HG02798 (cell line): ENCODE measurements around the gene WDR12.
"Not testable (repeated sequence)": the region's sequence is repeated elsewhere in the genome, so short reads cannot be mapped to it uniquely, and the experiment has no call there.

ENCODE experiments used
- ATAC-seq: cut with Tn5 transposase; IDR thresholded peaks from one replicate; pipeline ENCODE4 v1.9.1; 2021; ENCODE audit warnings: mild to moderate bottlenecking; ENCODE audit not compliant: unreplicated experiment, poor library complexity

WDR12 gene

GRCh38 chr2:202905507-202905906 lies 6.0 kb downstream of the WDR12 start:
- ATAC-seq: not testable (repeated sequence)

- ATAC-seq: no peak
Measured at GRCh38 chr2:202885190-202885589, 26.3 kb downstream of the WDR12 start.

DNA sequence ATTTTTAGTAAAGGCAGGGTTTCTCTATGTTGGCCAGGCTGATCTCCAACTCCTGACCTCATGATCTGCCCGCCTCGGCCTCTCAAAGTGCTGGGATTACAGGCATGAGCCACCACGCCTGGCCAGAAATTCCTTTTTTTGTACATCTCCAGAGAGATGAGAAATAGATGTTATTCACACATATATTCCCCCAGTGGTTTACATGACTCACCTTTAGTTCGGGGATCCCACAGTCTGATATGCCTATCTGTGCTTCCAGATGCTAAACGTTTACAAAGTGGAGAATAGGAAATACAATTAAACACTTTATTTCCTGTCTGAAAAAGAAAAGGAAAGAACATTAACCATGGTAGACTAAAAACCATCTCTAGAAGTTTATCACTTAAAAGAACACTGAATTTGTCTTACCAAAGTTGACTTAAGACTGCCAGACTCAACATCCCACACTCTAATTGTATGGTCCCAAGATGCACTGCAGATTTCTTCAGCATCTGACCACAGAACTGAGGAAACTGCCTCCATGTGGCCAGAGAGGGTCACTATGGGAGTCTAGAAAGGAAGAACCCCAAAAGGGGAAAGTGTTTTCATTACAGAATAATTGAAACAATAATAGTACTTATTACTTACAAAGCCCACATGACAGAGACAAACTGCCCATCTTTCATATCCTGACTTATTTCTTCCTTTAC lies 27.3 kb downstream of the WDR12 start:
- no peak for ATAC-seq

GRCh38 chr2:202881570-202881969 lies 29.9 kb downstream of the WDR12 start:
- ATAC-seq: no peak

DNA sequence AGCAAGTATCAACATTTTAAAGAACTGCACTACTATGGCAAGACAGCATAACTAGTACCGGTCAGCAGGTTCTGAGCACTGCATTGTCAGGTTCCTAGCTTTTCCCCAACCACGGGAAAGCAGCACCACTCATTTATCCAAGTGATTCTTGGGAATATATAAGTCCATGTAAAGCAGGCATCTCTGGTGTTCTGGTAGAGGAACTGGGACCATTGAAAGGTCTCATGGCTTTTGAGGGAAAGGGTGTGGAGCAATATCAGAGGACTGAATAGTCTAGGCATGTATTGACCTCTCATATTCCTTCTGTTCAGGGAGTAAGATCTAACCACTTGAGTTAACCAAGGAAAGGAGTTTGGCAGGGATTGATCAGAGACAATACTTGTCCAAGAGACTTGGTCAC lies 33.8 kb downstream of the WDR12 start:
- no peak for ATAC-seq

GRCh38 chr2:202871300-202872141 lies 40.0 kb downstream of the WDR12 start, which contains the start of gene ICA1L:
ICA1L (minus strand) TSS chr2:202871766; CDS start chr2:202829009, 42,757 bp downstream.
- peak; percentile 69 for ATAC-seq

- peak; percentile 82 for ATAC-seq
Measured at GRCh38 chr2:202870431-202871299, 40.8 kb downstream of the WDR12 start.

- no peak for ATAC-seq
Measured at GRCh38 chr2:202861987-202862386, 49.5 kb downstream of the WDR12 start.

GRCh38 chr2:202858601-202859000 lies 52.9 kb downstream of the WDR12 start:
- no peak for ATAC-seq

DNA sequence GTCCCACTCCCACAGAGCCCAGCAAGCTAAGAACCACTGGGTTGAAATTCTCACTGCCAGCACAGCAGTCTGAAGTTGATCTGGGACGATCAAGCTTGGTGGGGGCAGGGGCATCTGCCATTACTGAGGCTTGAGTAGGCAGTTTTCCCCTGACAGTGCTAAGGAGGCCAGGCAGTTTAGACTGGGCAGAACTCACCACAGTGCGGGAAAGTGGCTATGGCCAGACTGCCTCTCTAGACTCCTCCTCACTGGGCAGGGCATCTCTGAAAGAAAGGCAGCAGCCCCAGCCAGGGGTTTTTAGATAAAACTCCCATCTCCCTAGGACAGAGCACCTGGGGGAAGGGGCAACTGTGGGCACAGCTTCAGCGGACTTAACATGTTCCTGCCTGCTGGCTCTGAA lies 62.1 kb downstream of the WDR12 start:
- not testable (repeated sequence) for ATAC-seq

DNA sequence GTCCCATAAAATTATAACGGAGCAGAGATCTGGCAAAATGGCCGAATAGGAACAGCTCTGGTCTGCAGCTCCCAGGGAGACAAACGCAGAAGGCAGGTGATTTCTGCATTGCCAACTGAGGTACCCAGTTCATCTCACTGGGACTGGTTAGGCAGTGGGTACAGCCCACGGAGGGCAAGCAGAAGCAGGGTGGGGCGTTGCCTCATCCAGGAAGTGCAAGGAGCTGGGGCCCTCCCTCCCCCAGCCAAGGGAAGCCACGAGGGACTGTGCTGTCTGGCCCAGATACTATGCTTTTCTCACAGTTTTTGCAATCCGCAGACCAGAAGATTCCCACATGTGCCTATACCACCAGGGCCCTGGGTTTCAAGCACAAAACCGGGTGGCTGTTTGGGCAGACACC lies 62.7 kb downstream of the WDR12 start:
- no peak for ATAC-seq

DNA sequence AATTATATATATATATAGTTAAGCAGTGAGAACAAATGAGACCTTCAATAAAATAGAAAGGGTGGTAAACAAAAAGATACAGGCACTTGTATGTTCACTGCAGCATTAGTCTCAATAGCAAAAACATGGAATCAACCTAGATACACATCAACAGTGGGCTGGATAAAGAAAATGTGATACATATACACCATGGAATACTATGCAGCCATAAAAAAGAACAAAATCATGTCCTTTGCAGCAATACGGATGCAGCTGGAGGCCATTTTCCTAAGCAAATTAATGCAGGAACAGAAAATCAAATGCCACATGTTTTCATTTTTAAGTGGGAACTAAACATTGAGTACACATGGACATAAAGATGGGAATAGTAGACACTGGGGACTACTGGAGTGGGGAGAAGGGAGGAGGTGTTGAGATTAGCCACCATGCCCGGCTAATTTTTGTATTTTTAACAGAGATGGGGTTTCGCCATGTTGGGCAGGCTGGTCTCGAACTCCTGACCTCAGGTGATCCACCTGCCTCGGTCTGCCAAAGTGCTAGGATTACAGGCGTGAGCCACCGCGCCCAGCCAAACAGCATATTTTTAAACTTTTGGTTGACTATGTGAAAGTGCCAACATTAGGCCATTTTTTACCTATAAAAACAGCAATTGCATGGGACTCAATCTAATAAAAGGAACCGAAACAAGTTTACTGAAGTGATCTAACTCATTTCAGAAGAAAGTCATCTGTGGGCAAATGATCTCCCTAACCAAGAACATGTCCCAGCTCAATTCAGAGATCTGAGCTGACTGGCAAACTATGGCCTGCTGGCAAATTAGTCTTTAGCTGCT lies 63.6 kb downstream of the WDR12 start:
- ATAC-seq: no peak

- ATAC-seq: no peak
Measured at GRCh38 chr2:202844656-202845055, 66.8 kb downstream of the WDR12 start.

- ATAC-seq: no peak
Measured at GRCh38 chr2:202842690-202843089, 68.8 kb downstream of the WDR12 start.

DNA sequence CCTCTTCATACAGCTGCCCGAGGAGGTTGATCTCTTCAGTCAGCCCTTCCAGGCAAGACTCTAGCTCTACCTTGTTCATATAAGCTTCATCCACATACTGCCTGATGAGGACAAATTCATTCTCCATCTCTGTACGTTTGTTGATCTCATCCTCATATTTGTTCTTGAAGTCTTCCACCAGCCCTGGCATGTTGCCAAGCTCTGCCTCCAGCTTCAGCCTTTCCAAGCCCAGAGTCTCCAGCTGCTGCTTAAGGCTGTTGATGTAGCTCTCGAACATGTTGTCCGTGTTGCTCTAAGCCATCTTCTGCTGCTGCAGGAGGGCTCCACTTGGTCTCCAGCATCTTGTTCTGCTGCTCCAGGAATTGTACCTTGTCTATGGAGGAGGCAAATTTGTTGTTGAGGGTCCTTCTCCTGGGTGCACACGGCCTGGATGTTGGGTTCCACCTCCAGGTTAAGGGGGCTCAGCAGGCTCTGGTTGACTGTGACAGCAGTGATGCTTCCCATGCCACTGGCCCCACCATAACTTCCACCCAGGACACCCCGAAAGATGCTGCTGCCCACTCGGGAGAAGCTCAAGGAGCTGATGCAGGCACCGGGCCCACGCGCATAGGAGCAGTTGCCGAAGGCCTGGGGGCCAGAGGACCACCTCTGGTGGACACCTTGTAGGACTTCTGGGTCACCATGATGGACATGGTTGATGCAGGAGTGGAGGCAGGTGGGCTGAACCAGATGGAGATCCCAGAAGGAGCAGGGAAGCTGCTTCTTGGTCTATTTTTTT lies 70.2 kb downstream of the WDR12 start:
- ATAC-seq: no peak

GRCh38 chr2:202831242-202832220 lies 79.9 kb downstream of the WDR12 start:
- peak; percentile 53 for ATAC-seq

- ATAC-seq: no peak
Measured at GRCh38 chr2:202824901-202825300, 86.6 kb downstream of the WDR12 start.
